NCI-H510A treated with DMSO at 0.1 percent for 48 hours (cell line): ENCODE results near the gene ZFYVE1.
"Not testable (repeated sequence)": the region's sequence is repeated elsewhere in the genome, so short reads cannot be mapped to it uniquely, and the experiment has no call there.

Experiments used
- DNase-seq: peaks from one replicate; lab custom pipeline; 2025; lab: John Stamatoyannopoulos, UW

ZFYVE1 gene

GRCh38 chr14:72958548-72958947, 68.4 kb downstream of the ZFYVE1 start:
- no peak for DNase-seq

- DNase-seq: no peak
Measured at GRCh38 chr14:72957213-72957612, 69.7 kb downstream of the ZFYVE1 start.

- DNase-seq: not testable (repeated sequence)
Measured at GRCh38 chr14:72956741-72957140, 70.2 kb downstream of the ZFYVE1 start.

GRCh38 chr14:72952171-72952570, 74.7 kb downstream of the ZFYVE1 start:
- DNase-seq: no peak

GRCh38 chr14:72948481-72949138, 78.3 kb downstream of the ZFYVE1 start:
- peak; percentile 48 for DNase-seq

GRCh38 chr14:72947366-72948160, 79.3 kb downstream of the ZFYVE1 start:
- DNase-seq: no peak

GRCh38 chr14:72946491-72946890, 80.4 kb downstream of the ZFYVE1 start:
- DNase-seq: no peak

GRCh38 chr14:72945356-72946027, 81.4 kb downstream of the ZFYVE1 start:
- no peak for DNase-seq

- no peak for DNase-seq
Measured at GRCh38 chr14:72943876-72944430, 83.0 kb downstream of the ZFYVE1 start.

- no peak for DNase-seq
Measured at GRCh38 chr14:72942934-72943333, 84.0 kb downstream of the ZFYVE1 start.

GRCh38 chr14:72941286-72941985, 85.5 kb downstream of the ZFYVE1 start:
- DNase-seq: no peak

GRCh38 chr14:72939630-72940029, 87.3 kb downstream of the ZFYVE1 start:
- no peak for DNase-seq

GRCh38 chr14:72932893-72933292, 94.0 kb downstream of the ZFYVE1 start:
- no peak for DNase-seq

GRCh38 chr14:72929316-72930080, 97.4 kb downstream of the ZFYVE1 start:
- no peak for DNase-seq

- no peak for DNase-seq
Measured at GRCh38 chr14:72928872-72929271, 98.0 kb downstream of the ZFYVE1 start.

- peak; percentile 97 for DNase-seq
Measured at GRCh38 chr14:72926292-72927028, 100.4 kb downstream of the ZFYVE1 start, which contains the start of gene DCAF4. Gene DCAF4, plus strand, starts transcription at chr14:72926464. Its CDS starts 11,515 bp downstream, at chr14:72937979.

- no peak for DNase-seq
Measured at GRCh38 chr14:72925815-72926291, 101.1 kb downstream of the ZFYVE1 start.

GRCh38 chr14:72925171-72925759, 101.6 kb downstream of the ZFYVE1 start:
- DNase-seq: no peak

- peak; percentile 46 for DNase-seq
Measured at GRCh38 chr14:72924337-72924736, 102.6 kb downstream of the ZFYVE1 start.

- no peak for DNase-seq
Measured at GRCh38 chr14:72921396-72921795, 105.5 kb downstream of the ZFYVE1 start.
